NCI-H146 (cell line): ENCODE measurements around the gene MED13.
"Not testable (repeated sequence)": the region's sequence is repeated elsewhere in the genome, so short reads cannot be mapped to it uniquely, and the experiment has no call there.

Experiments
- DNase-seq: peaks from one replicate; lab custom pipeline; 2025; lab: John Stamatoyannopoulos, UW

The MED13 gene

DNA sequence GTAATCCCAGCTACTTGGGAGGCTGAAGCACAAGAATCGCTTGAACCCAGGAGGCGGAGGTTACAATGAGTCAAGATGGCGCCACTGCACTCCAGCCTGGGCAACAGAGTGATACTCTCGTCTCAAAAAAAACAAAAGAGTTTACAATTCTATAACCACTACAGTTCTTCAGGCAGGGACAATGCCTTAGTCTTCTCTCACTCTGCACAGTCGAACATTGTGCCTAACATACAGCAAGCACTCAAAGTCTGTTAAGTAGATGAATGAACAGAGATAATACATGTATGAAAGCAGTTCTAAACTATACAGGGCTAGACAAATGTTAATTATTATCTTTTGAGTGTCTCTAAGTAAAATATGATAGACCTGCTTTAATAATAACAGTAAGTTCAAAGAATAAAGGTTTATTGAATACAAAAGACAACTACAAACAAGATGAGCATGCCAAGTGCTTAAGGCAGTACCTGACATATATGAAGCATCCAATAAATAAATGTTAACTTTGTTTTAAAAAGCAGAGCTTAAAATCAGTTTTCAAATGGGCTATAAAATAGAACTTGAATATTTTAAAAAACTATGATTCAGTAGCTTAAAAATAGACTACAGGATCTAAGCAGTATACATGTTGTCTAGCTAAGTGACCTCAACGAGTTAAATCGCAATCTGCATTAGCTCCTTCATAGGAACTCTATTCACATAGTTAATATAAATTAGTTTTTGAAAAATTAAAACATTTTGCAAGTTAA is 156.6 kb downstream of the MED13 start:
- DNase-seq = no peak

DNA sequence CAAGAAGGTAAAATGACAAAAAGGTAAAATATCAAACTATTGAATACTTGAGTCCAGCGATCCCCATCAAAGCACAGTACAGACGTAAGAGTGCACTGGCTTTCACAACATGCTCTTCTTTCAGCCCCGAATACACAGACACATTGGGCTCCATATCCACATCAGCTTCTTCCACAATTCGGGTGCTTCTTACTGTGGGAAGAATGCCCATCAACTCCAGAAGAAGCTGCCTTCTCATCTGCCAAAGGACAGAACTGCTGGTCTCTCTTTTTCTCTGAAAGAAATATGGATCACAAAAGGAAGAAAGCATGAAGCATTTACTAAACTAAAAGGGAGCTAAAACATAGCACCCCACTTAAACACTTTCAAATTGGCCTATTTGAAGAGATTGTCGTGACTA is 157.7 kb downstream of the MED13 start:
- no peak for DNase-seq

DNA sequence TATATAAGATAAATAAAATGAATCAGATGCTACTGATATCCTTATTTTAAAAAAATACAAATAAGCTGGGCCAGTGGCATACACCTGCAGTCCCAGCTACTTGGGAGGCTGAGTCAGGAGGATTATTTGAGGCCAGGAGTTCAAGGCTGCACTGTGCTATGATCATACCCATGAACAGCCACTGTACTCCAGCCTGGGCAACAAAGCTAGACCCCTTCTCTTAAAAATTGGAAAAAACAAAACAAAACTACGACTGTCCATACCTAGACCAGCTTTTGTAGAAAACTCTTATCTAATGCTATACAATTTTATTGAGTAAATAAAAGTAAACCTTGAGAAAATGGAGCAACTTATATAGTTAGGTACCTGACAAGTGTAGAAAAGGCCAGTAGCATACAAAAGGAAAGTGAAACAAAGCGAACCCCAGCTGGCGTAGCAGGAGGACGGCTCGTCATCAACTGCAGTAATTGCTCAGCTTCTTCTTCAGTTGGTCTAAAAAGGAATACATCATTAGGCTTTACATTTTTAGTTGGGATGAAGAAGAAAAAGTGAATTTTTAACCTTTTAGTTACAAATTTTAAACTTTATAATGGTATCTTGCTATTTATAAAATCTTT is 160.9 kb downstream of the MED13 start:
- DNase-seq = no peak

DNA sequence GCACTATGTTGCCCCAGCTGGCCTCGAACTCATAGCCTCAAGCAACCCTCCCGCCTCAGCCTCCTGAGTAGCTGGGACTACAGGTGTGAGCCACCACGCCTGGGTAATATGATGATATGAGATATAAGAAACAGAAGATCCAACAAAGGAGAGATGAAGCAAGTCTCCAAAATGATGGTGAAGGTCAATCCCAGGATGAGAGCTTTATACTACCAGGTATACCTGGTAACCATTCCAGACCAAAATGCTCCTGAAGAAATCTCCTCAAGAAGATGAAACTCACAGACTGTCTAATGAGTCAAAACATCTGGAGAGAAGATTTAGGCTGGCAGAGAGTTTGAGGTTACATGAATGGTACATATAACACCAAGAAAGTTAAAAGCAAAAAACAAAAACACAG is 161.8 kb downstream of the MED13 start:
- no peak for DNase-seq

DNA sequence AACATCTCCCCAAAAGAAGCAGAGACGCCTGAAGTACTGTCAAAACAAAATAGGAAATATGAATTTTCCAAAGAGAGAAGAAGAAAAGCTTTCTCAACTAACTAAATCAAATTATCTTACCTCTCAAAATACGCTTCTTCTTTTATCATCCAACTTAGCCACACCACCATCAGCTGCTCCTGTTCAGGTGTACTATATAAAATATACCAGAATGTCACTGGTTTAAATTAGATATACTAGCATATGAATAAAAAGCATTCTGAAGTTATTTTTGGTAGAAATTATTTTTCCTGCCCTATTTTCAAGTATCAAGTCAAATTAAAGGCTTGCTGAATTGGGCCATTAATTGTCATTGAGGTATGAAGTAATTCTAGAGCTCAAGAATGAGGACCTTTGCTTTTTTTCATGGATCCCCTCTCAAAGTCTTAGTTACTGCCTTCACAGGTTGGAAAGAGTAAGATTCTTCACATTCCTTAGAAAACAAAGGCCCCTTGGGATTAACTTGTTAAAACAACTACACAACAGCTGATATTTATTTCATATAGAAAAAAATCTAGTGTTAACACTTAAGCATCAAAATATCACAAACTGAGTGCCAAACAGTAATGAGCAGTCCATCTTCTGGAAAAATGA is 167.4 kb downstream of the MED13 start:
- DNase-seq = no peak

DNA sequence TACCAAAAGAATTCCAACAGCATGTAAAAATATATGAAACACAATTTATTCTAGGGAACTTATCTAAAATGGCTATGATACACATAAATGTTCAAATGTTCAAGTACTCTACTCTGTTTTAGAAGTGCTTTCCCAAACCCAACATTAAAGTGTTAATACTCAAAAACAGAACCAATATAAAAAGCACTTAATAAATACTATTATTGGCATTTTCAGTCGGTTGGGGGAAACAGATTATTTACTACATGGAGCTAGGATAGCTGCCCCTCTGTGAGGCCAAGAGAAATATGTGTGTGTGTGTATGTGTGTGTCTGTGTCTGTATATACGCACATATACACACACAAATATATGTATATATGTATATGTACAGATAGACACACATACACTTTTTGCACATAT is 169.7 kb downstream of the MED13 start:
- DNase-seq = no peak

DNA sequence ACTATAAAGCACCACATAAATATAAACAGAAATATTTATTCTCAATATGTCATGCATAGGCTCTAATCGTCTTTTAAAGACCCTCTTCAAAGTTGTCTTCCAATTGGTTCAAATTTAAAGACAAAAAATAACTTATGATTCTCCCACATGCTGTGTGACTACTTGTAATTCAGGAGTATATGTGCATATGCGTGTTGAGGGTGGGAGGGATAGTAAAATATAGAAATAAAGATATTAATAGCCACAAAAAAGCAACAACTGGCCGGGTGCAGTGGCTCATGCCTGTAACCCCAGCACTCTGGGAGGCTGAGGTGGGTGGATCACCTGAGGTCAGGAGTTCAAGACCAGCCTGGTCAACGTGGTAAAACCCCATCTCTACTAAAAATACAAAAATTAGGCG is 170.8 kb downstream of the MED13 start:
- not testable (repeated sequence) for DNase-seq
